HG02623 (cell line): ENCODE measurements around the gene MATCAP1.

Experiments
- ATAC-seq: cut with Tn5 transposase; IDR thresholded peaks from one replicate; pipeline ENCODE4 v1.9.1; 2021; ENCODE audit warnings: moderate library complexity; ENCODE audit not compliant: unreplicated experiment

MATCAP1 gene

DNA sequence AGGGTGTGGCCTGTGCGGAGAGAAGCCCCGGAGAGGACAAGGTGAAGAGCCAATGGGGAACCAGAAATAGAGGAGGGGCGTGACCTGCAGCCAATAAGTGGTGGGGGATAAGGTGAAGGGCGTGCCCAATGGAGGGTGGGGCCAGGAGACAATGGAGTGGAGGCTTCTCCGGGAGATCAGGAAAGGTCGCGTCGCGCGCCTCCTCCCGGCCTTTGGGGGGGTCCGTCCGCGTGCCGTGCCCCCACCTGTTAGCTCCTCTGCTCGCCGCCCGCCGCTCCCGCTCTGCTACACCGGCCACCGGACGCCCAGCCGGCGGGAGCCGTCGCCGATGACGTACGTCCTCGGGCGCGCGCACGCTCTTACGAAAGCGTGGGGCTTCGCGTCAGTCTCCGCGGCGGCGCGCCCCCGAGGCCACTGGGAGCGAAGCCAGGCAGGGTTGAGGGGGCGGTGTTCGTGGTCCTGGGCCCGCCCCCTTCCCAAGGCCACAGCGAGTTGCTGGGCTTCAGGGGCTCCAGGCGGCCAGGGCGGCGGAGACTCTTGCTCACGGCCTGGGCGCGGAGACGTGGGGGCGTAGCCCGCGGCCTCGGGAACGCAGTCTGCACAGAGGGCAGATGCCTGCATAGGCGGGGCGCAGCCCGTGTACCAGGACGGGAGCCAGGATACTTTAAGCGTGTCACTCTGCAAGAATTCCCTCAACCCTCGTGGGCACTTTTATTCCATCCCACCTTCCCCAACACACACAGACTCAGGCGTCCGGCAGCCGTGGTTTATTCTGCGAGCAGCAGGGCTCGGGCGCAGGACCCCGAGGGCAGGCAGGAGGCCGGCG lies at the start of gene MATCAP1:
Gene MATCAP1, minus strand, starts transcription at position 337 of the 826 bp plus-strand sequence. CDS start 3,353 bp downstream, outside the sequence.
- peak; percentile 84 for ATAC-seq

DNA sequence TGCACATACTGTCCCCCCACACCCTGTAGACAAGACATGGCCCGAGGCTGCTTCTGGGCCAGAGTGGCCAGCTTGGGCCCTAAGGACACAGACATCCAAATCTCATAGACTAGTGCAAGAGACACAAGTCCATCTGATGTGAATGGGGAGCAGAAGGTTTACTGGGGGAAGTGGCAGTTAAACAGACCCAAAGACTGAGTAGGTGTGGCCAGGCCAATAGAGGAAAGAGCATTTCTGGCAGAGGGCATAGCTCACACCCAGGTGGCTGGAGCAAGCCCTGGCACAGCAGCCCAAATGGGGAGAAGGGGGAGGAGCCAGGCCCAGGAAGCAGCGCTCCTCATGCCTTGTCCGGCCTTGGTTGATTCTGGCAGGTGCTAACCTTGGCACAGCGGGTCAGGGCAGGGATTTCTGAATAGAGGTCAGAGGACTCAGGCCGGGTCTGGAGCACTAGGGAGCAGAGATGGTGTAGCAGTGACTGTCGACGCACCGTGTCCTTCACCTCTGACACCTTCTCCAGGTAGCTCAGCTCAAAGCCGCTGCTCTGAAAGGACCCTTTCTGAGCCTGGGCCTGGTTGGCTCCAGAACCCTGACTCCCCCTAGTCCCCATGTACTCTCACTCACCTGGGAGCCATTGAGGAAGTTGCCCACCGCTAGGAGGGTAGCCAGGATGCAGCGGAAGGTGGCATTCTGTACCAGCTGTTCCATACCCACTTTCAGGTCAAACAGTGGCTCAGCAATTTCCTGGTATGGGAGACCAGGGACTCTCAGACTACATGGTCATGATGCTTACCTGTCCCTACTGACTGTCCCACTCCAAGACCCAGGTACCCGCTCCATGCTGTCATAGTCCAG lies 47.3 kb upstream of the MATCAP1 start:
- ATAC-seq, result no peak

DNA sequence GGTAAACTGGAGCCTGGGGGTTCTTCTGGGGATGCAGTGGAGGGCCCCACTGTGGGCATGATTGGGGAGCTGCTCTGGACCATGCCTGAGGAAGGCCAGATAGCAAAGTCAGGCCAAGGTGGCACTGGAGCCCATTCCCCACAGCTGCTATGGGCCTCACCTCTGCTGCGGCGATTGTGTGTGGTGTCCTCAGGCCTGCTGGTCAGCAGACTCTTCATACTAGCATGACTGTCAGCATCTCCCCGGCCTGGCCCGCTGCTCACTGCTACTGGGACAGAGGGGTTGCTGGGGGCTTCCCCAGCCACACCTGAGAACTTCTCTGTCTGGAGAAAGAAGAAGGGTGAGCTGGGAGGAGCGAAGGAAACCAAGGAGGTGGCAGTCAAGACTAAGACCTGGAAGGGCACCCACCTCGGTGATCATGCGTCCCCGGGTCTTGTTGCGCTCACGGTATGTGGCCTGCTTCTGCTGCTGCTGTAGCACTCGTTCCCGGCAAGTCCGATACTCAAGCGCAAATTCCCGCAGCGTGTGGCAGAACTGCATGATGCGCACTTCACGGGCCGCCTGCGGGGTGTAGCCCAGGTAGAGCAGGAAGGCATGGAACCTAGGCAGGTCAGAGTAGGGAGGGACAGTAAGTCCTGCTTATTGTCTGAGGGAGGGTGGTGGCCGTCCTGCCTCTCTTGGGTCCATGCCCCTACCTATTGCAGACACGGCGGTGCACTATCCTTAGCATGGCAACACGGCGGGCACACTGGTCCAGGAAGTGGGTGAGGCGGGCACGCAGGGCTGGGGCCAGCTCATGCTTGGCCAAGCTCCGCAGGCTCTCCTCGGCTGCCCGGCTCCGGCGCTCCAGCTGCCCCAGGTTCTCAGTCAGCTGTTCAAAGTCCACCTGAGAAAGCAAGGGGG lies 46.4 kb upstream of the MATCAP1 start:
- ATAC-seq, result no peak

DNA sequence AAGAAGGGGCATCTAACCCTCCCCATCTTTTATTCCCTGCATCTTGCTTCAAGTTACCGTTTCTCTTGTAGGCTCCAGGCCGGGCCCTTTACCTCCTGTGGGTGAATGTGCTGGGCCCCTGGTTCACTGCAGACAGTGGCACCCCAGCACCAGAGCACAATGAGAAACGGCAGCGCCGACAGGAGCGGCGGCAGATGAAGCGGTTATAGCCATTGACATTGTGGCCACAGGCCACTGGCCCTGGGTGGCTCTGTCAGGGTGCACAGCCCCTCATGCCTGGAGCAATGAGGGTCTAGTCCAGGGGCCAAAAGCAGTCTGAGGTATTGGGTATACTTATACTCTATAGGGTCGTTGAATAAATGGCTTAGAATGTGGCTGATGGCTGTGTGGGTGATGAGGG lies 45.1 kb upstream of the MATCAP1 start:
- no peak for ATAC-seq

DNA sequence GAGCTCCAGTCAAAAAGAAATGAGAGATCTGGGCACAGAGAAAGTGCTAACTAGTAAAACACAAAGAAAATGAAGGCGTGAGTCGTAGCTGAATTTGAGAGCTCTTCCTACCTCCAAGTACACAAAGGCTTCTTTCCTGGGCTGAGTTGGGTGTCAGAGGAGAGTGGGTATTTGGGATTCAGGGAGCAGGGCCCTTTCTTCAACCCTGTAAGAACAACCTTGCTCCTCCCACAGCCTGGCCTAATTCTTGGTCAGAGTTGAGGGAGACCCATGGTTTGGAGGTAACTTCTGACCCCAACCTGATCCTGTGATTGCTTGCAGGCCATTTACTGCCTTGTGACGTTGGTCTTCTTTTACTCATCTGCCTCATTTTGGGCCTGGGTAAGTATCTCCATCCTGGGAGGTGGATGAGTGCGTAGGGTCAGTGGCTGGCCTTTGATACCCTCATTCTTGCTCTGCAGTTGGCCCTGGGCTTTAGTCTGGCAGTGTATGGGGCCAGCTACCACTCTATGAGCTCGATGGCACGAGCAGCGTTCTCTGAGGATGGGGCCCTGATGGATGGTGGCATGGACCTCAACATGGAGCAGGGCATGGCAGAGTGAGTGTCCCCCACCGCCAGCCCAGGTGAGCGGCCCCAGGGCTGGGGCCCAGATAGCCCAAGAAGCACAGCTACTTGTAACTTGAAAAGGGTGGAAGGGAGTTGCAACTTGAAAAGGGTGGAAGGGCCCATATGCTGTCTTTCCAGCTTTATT lies 44.4 kb upstream of the MATCAP1 start:
- no peak for ATAC-seq

DNA sequence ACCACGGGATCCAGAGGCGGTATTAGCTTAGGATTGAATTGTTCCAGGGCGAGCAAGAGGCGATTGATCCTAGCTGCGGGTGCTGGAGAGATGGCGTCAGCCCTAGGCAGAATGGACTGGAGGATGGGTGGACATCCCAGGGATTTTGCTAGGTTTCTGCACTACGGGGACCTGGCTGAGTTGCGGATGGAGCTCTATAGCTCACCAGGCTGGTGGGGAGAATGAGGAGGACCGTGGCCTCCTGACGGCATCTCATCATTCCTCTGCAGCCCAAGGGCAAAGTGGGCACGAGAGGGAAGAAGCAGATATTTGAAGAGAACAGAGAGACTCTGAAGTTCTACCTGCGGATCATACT lies 43.8 kb upstream of the MATCAP1 start:
- ATAC-seq, result no peak

DNA sequence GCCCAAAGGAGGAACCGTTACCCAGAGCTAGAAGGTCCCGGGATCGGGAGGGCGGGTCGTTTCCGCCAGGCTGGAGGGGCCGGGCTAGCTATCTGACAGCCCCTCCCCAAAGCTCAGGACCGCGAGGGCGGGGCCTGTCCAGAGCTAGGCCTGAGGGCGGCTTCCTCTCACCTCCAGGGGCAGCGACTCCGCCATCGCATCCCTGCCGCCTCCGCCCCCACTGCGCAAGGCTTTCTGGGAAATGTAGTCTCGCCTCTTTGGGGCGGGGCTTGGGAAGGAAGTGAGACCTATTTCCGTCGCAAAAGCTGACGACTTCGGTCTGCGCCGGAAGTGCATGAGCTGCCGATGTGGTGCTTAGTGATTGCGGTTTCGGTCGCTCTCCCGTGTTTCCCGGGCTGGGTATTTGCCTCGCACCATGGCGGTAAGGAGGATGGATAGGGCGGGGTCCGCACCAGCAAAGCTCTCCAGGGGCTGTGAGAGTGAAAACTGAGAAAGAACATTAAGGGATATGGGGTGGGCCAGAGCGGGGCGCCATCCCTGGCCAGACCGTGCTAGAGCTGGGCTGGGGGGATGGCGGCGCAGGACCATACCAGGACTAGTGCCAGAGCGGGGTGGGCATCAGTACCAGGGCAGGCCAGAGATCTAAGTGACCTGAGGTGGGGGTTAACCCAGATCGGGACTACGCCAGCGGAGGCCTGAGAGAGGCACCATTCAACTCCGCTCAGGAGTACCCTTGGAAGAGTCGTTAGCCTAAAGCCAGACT lies 43.2 kb upstream of the MATCAP1 start, which contains the start of gene TMEM208:
Gene TMEM208, plus strand, starts transcription at position 327 of the 763 bp plus-strand sequence. Its CDS starts 89 bp downstream, at position 416.
- peak; percentile 94 for ATAC-seq

DNA sequence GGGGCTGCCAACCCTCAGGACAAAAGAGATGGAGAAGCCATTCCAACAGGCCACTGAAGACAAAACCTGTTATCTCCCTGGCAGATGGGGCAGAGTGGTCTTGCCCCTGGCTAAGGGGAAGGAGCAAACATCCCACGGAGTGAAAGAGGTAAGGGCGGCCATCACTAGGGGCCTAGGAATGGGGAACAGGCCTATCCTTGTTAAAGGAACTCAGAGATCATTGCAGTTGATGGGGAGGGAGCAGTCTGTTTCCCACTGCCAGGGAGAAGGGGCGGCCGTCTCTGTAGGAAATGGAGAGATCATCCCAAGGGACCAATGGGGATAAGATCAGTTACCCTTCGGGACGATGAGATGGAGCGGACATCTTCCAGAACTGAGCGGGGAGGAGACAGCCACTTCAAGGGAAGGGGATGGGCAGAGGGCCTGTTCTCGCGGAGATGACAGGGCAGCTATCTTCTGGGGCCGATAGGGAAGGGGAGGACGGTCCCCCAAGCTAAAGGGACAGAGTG lies 42.6 kb upstream of the MATCAP1 start:
- ATAC-seq, result no peak

DNA sequence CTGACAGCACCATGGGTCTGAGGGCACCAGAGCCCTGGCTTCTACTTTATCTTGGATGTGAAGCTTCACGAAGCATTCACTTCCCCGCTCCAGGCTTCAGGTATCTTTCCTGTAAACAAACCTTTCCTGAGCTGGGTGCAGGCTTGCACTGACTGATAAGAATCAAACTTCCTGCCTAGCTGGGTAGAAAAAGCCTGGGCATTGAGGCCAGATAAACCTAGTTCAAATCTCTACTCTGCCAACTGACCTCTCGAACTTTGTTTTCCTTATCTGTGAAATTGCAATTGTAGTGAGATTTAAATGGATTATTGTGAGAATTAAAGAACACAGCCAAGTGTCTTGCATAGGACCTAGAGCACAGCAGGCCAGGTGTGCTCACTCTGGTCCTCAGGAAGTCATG lies 40.2 kb upstream of the MATCAP1 start:
- no peak for ATAC-seq

DNA sequence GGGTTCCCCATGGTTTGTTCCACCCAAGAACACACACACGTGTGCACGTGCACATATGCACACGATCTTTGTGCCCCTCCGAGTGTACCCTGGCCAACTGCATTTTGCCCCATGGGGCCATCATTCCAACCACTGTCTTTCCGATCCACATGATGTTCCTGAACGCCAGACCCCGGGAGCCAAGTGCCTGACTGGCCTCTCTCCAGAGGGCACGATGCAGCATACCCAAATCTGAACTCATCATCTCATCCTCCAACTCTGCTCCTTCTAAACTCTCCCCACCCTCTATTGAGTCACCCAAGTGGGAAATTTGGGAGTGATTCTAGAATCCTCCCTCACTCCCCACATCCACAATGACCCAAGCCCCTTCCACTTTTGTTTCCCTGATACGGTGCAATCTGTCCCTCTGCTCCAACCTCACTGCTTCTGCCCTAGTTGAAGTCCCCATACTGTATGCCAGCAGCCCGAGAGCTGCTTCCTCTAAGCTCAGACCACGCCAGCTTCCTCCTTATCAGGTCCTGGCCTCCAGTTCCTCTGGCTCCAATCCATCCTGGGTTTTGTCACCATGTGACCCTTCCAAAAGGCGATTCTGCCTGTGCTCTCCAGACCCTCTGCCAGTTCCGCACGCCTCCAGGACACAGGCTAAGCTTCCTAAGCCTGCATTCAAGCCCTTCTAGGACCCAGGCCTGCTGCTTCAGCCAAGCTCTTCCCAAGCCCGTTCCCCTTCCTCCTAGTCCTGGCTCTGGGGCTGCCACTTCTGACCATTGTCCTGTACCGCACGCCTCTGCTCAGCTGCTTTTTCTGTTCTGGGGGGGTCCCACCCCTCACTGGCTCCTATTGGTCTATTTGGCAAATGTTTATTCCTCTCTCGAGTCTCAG lies 33.1 kb upstream of the MATCAP1 start:
- ATAC-seq, result no peak

DNA sequence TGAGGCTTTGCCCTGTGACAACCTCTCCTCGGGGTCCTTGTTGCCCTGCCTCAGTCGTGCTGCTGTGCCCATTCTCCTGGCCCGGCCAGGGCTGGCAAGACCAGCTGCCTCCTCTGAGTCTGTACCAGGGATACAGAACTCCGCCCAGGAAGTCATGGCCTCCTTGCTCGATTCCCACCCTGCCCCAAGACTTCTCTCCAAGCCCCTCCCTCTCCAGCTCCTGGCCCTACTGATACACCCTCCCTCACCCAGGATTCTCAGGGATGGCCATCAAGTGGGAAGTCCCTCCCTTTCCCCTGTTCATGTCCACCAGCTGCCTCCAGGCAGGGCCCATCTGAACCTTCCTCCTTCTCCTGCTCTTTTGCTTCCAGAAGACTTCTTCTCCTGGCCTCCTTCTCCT lies 31.9 kb upstream of the MATCAP1 start:
- ATAC-seq, result no peak

DNA sequence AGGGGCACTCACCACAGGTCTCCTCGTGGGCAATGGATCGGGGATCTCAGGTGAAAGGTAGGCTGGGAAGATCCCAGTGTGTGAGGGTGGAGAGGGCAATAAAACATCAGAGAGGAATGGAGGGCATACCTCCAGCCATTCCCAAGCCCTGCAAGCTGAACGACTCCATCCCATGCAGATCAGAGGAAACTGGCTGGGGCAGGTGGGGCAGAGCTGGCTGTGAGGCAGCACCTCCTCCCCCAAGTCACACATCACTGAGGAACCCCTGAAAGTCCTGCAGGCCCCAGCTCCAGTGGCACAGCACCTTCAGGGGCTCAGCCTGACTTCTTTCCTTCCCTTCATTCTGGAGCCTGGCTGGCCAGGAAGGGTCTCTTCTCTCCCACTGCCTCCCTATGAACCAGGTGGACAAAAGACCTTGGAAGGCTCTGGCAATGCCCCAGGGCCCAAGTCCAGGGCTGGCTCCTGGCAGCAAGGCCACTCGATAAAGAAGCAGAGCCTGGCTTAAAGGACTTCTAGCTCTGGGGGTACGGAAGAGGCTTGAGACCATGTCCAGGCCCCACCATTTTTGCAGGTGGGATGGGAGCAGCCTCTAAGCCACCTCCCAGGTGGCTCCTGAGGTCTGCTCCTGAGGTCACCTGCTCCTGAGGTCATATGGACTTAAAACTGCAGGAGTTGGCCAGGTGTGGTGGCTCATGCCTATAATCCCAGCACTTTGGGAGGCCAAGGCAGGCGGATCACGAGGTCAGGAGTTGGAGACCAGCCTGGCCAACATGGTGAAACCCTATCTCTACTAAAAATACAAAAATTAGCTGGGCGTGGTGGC lies 29.6 kb upstream of the MATCAP1 start:
- no peak for ATAC-seq

DNA sequence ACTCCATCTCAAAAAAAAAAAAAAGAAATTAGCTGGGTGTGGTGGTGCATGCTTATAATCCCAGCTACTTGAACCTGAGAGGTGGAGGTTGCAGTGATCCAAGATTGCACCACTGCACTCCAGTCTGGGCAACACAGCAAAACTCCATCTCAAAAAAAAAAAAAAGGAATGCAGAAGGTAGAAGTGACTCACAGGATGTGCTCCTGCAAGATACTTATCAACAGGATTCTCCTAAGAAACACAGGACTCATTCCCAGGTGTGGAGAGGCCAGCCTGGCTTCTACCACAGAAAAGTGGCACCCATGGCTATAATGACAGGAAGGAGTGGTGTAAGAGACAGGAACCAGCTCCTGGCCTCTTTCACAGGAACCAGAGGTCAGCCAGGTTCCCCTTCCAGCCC lies 29.0 kb upstream of the MATCAP1 start:
- ATAC-seq, result no peak

DNA sequence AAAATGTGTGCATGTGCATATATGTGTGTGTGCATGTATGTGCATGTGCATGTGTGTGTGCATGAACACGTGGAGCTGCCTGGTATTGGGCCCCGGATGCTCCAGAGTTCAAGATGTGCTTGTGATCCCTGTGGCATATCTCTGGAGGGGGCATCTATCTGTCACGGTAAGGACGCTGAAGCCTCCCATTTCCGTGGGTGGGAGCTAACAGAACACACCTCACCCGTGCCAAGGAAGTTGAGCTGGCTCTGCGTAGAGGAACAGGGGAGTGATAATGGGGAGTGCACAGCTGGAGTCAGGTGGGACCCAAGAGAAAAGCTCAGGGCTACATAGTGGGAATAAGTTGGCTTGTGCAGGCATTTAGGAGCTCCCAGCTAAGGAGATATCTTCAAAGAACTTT lies 27.9 kb upstream of the MATCAP1 start:
- no peak for ATAC-seq

DNA sequence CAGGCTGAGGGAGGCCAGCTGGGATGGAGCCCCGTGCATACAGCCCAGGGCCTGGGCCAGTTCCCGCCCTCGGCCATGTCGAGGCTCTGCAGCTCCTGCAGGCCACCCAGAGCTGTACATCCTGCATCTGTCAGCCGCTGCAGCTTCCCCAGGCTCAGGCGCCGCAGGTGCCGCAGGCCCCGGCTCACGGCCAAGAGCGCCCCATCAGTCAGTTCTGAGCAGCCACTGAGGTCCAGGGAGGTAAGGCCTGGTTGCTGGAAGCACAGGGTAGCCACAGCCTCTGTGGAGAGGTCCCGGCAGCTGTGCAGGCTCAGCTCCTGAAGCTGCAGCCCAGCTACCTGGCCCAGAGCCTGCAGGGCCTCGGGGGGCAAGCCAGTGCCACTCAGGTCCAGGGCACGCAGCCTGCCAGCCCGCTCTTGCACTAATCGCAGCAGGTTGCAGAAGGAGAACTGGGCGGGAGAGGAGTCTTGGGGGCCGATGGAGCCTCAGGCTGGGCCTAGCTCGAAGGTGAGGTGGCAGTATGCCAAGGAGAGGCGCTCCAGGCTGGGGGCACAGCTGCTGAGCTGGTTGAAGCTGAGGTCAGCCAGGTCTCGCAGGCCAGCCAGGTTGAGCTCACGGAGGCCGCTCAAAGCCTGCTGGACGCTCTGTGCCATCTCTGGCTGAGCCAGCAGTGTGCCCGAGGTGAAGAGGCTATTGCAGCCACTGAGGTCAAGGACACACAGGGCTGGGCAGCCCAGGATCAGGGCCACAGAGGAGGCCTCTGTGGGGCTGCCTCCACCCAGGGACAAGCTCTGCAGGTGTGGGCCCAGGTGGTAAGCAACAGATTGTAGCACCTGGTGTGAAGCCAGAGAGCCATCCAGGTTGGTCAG lies 26.5 kb upstream of the MATCAP1 start:
- no peak for ATAC-seq

DNA sequence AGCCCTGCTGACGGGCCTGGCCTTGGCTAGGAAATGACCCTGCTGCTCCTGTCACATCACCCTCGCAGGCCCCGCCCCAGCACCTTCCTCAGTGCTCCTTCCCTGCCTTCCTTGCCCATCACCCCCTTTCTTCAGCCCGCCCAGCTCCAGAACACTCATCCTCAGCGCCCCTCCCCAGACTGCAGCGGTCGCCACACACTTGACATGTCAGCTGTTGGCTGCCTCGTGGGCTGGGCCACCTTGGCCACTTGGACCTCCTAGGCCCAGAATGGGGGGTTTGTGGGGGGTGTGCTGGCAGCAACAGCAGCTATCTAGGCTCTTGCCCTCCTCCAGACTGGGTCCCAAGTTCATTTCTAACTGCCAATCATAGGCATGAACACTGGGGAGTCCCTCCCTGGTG lies 25.8 kb upstream of the MATCAP1 start:
- no peak for ATAC-seq
